Breast epithelium (tissue), 3 donors: ENCODE results near the gene RAD9B.

Source experiments
- CTCF ChIP-seq, 3 donors: fragments of 450-650 bp; IDR thresholded peaks; one replicate each; pipeline ENCODE4 v1.5.1; 2016 to 2017; ENCODE audit warnings: antibody characterized with exemption in 3 of 3, mild to moderate bottlenecking in 3 of 3, moderate library complexity in 3 of 3
- POLR2A ChIP-seq: fragments of 450-650 bp; IDR thresholded peaks from one replicate; pipeline ENCODE4 v1.6.1; 2016; ENCODE audit warnings: antibody characterized with exemption, mild to moderate bottlenecking, moderate library complexity
- POLR2AphosphoS5 ChIP-seq, 3 donors: sonication (generic); formaldehyde crosslinking; IDR thresholded peaks; one replicate each; pipeline ENCODE4 v1.6.1; 2017; ENCODE audit warnings: antibody characterized with exemption in 3 of 3

- TF ChIP-seq CTCF (IDR thresholded peaks at IDR 0.05): peak in 1 of 3 donors; percentile 10
- TF ChIP-seq POLR2A: no peak
- TF ChIP-seq POLR2AphosphoS5 (IDR thresholded peaks at IDR 0.05): peak; percentile 81 to 93 (median 92)
These were observed 33.7 kb upstream of the RAD9B start, which contains the start of the genes FAM216A and GPN3 for GRCh38 chr12:110468214-110469048.
